Measurements from ENCODE around the gene TUB.

The TUB gene

DNA sequence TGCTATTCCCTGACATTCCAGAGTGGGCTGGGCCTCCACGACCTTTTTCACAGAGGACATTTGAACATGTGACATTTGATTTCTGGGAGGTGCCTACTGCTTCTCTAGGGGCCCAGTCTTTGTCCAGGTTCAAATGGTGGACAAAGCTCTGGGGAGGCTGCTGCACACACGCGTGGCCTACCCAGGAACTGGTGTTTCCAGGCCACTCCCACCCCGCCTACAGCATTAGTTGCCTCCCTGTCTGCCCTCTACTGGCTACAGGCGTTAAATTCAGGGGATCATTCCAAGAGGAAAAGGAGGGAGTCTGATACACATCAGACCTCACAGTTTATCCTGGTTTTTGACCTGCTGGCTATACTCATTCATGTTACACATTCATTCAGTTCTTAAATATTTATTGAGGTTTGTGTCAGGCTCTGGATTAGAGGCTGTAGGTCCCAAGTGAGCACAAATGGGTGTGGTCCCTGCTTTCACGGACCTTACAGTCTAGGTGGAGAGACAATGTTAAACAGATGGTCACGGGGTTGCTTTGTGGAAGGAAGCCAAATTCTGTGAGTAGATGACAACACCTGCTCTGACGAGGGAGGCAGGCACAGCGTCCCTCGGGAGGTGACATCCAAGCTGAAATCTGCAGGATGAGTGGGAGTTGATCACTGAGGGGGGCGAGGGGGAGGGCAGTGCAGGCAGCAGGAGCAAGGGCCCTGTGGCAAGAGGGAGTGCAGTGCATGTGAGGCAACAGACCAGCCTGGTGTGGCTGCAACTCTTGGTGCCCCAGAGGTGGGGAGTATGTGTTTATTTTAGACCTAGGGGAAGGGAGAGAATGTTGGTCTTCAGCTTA, 11.8 kb downstream of the TUB start:
- peak; percentile 48 to 70 for DNase-seq

DNA sequence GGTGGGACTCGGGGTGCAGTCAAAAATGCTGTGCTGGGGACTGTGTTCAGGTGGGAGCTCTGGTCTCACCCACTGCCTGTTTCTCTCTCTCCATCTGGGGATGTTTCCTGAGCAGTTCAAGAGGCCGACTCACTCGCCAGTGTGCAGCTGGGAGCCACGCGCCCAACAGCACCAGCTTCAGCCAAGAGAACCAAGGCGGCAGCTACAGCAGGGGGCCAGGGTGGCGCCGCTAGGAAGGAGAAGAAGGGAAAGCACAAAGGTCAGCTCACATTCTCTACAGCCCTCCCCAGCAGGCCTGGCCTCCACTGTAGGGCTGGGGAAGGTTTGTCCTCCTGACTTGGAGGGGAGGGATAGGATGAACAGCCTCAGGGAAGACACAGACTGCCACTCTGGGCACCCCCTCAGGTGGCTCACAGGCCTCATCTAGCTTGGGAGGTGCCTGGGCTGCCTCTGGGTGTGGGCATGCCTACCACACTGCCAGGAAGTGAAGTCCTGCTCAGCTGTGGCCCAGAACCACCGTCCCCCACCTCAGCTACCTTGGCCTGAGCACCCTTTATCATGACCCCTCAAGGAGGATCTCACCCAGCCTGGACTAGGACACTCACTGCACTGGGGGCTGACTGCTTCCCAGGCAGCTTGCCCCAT, 13.0 kb downstream of the TUB start:
- DNase-seq, result no peak

DNA sequence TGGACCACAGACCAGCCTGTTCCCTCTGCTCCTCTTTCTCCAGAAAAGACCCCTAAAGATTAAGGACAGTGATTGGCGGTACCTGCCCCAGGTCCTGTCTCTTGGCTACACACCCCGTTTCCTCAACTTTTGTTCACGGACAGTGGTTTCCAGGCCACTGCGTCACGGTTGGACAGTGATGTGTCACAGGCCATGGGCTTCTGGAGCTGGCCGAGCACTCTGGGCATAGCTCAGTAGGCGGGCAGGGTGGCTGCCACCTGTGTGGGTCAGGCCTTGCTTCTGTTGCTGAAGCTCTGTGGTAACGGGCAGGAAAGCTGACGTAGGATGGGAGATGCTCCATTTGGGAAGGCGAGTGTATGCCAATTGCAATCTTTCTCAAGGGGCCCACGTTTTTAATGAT, 13.6 kb downstream of the TUB start:
- DNase-seq, result no peak

DNA sequence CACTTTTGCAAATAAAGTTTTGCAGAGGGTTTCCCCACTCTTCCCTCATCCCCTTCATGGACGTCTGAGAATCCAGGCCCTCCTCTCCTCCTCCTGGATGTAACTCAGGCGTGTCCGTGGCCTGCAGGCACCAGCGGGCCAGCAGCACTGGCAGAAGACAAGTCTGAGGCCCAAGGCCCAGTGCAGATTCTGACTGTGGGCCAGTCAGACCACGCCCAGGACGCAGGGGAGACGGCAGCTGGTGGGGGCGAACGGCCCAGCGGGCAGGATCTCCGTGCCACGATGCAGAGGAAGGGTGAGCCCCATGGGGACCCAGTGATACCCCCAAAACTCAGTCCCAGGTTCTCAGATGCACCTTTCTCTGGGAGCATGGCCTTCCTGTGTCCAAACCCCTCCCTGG, 14.4 kb downstream of the TUB start:
- DNase-seq, result no peak

DNA sequence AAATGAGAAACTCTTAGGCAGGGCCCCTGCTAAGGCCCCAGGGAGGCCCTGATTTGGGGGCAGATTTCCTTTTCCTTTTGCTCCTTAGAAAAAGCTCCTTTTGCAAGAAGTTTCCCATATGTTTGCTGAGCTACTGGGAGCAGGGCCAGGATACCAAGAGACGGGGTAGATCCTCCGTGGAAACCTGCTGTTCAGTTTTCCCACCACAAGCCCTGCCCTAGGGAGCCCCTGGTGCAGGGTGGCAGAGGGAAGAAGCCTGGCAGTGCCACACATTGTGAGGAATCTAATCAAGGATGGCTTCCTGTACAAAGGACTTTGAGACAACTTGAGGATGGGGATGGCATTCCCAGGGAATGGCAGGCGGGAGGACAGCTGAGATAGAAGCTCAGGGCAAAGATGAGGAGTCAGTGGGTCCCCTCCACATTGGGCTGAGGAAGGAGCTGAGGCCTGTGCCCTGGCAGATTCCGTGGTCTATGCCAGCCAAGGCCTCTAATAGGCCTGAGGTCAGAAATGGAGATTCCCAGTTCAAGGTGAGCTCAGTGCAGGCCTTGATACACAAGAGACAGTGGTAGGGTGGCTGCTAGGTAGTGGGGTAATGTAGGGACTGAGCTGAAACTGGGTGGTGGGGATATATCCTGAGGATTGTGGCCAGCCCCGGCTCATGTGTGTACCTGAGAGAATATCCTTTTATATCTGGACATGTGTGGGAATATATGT, 15.0 kb downstream of the TUB start:
- DNase-seq, result no peak

DNA sequence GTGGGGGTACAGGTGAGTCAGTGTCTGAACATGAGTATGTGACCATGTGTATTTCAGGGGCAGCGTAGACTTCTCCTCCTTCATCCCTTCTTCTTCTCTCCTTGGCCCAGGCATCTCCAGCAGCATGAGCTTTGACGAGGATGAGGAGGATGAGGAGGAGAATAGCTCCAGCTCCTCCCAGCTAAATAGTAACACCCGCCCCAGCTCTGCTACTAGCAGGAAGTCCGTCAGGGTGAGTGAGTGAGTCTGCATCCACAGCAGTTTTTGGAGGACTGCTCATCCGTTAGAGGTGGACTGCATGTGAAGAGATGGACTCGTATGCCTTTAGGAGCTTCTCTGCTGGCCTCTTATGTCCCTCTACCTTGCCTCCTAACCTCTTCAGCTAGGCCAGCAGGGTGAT, 15.6 kb downstream of the TUB start:
- DNase-seq, result no peak

DNA sequence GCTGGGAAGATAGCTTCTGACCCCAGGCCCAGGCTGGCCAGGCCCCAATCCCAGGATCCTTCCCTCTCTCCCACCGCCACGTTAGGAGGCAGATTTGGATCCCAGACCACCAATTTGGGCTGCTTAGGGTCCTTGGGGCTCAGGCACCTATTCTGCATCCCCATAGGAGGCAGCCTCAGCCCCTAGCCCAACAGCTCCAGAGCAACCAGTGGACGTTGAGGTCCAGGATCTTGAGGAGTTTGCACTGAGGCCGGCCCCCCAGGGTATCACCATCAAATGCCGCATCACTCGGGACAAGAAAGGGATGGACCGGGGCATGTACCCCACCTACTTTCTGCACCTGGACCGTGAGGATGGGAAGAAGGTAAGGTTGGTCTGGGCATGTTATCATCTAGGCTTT, 16.1 kb downstream of the TUB start:
- DNase-seq, result no peak

DNA sequence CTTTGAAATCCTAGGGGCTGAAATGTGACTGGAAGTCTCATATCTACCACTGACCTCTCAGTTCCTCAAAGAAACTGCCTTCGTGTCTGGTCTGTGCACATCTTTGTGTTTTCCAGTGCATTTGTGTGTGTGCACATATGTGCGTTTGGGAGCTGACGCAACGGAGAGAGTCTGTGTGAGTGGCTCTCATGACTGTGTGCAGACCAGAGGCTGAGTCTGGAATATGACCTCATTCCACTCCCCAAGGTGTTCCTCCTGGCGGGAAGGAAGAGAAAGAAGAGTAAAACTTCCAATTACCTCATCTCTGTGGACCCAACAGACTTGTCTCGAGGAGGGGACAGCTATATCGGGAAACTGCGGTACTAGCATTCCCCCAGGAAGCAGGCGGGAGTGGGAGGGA, 16.5 kb downstream of the TUB start:
- no peak for DNase-seq

DNA sequence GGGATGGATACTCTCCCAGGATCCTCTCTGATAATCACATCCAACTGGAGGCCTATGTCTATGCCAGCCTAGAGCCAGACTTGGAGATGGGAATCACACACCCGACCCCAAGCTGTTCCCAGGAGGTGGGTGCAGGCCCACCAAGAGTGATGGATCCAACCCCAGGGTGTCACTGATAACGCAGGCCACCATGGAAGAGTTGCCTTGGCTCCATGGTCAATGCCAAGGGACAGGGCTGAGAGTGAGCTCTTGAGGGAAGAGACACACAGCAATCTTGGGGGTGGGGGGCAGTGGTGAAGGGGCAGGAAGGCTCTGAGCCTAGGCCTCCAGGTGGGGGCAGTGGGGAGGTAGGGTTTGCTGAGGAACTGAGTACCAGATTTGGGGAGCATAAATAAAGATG, 16.9 kb downstream of the TUB start:
- DNase-seq, result no peak

DNA sequence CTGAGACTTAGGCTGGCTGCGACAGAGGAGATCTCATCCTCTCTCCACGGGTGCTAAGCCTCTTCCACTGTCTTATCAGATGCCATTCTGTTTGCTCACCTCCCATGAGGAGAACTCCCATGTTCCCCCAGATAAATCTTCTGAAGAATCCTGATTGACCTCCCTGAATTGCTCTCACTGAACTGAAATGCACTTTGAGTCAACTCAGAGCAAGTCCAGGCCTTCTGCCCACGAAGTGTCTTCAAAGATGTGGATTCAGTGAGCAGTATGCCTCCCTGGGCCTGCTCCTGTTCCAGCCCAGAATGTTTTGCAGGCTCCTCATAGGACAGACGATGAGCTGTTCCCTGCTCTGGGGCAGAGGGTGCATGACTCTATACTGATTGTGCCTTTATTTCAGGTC, 17.4 kb downstream of the TUB start:
- DNase-seq, result no peak

DNA sequence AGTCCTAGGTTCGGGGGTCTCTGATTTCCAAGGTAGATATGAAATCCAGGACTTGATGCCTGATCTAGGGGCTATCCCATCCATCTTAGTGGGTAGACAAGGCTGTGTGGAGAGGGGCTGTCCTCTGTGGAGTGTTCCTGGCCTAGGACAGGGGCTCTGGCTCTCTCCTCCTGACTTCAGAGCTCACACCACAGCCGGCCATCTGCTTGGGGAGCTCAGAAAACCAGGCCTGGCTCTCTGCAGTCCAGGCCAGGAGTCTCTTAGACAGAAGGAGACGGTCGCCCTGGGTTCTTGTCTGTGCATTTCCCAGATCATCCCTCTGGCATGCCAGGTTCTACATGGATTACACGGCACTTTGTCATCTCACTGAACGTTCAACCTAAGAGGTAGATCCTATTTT, 17.9 kb downstream of the TUB start:
- no peak for DNase-seq

DNA sequence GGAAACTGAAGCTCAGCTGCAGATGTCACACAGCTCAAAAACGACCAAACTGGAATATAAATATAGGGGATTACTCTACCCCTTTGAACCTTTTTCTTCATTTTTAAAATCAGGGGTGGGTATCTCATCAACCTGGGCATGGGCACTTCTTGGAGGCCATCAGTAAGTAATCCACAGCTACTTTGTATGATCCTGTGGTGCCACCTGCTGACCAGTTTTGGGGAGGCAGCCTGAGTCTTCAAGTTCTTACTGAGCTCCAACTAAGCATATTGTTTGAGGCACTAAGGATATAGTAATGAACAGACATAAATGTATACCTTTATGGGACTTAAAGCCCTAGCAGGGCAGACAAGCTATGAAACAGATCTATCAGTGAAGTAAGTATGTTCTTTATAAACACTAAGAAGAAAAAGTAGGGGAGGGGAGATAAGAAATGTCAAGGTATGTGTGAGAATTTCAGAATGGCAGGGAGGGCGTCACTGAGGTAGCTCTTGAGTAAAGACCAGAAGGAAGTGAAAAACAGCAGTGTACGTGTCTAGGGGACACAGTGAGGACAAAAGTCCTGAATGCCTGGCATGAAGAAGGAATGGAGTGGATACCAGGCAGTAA, 18.4 kb downstream of the TUB start:
- DNase-seq, result peak; percentile 18 to 93

DNA sequence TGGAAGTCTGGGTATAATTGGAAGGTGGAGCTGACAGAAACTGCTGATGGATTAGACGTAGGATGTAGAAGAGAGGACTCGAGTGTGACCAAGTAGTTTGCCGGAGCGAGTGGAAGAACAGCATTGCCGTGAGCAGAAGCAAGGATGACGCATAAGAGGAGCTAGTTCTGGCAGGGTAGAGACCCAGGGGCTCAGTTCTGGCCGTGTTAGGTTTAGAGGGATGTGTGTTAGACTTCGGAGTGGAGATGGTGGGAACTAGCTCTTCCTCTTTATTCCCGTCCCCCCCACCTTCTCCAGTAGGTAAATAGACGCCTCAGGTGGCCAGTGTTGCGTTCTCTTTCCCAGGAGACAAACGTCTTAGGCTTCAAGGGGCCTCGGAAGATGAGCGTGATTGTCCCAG, 19.1 kb downstream of the TUB start:
- DNase-seq, result no peak

DNA sequence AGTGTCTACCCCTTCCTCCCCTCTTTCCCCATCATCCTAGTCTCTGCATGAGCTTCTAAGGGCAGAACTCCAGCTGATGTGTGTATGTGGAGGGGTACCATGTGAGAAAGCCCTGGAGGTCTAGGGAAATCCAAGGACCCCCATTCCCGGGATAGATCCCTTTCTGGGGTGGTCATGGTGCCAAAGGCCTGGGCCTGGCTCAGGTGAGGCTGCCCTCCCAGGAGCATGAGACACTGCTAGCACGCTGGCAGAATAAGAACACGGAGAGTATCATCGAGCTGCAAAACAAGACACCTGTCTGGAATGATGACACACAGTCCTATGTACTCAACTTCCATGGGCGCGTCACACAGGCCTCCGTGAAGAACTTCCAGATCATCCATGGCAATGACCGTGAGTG, 19.6 kb downstream of the TUB start:
- no peak for DNase-seq

DNA sequence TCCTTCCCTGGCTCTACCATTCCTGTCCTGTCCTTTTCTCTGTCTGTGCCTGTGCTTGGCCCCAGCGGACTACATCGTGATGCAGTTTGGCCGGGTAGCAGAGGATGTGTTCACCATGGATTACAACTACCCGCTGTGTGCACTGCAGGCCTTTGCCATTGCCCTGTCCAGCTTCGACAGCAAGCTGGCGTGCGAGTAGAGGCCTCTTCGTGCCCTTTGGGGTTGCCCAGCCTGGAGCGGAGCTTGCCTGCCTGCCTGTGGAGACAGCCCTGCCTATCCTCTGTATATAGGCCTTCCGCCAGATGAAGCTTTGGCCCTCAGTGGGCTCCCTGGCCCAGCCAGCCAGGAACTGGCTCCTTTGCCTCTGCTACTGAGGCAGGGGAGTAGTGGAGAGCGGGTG, 20.4 kb downstream of the TUB start:
- no peak for DNase-seq

DNA sequence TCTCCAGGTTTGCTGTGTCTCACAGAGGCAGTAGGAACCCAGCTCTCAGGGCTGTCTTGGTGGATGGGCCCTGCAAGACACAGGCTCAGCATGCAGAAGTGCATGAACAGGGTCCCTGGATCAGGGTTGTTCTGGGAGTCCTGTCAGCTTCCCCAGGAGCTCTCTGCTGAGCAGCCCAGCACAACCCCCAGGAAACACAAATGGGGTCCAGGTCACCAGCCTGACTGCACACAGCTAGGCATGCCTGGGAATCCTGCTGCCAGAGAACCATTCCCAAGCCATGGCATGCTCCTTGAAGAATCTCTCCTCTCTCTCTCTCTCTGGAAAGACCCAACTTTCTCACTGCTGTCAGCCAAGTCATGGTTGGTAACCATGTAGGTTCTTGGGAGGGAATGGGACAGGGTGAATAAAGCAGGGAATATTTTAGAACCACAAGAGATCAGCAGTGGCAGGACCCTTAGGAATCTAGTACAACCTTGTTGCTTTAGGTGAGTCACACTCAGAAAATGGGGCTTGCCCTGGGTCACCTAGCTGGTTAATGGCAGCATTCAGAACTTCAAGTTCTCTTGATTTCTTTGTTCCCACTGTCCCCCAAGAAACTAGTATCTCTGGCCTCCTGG, 21.4 kb downstream of the TUB start:
- DNase-seq, result no peak

DNA sequence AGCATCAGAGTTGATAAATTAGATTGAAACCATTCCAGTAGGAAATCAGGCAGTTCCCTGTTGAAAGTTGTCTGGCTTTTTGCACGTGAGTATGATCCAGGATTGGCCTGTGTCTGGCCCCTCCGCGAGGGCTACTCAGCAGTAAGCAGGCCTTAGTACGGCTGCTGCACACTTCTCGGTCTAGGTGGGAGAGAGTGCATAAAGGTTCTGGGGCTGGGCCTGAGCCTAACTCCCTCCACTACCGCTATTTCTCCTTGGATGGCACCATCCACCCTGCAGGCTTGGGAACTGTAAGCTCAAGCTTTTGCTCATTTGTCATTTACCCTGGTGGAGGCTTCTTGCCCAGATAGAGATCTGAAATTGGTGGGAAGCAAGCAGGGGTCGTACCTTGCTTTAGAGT, 22.0 kb downstream of the TUB start:
- DNase-seq, result no peak

DNA sequence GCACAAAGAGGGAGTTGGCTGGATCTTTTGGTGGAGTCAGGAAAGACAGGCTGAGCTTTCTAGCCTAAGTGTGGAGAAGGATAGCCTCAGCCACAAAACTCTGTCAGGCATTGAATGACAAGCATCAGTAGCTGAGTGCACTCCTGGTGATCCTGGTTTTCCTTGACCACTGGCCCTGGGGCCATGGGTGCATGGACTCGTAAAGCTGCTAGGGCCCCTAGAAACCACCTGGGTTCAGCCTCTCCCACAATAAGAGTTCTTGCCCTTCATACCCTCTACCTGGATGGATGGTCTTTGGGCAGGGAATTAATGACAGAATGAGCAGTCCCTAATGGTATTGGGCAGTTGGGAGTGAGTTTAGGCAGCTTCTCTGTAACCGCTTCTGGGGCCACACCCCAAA, 22.9 kb downstream of the TUB start:
- no peak for DNase-seq

DNA sequence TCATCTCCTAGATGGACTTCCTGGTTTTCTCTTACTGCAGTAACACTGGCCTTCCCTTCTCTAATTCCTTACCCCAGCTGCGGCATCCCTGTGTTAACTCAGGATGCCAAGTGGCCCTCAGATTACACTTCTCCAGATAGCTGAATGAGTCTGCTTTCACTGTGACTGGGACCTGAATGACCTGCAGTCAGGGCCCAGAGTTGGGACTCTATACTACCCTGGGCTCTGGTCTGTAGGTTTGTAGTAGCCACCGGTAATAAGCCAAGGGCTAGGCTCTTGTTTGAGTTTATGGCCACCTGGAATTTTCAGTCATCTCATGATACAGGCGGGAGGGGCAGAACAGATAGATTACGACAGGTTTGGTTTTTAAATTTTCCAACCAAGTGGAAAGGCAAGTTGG, 24.1 kb downstream of the TUB start:
- DNase-seq, result no peak

DNA sequence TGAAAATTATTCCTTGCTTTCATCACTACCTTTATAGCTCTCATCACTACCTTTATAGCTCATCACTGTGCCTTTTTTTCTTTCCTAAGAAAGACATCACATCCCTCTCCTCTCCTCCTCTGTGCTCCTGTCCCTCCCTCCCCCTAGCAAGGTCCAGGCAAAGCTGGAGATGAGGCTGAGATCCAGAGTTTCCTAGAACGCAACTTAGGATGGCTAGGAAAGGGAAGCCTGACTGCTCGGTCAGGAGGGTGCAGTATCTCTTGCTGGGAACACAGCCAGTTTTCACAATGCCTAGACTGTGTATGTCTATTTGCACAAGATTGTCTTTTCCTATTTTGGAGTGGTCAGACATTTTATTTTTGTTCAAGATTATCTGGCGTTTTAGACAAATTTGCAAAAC, 24.7 kb downstream of the TUB start:
- DNase-seq, result no peak

DNA sequence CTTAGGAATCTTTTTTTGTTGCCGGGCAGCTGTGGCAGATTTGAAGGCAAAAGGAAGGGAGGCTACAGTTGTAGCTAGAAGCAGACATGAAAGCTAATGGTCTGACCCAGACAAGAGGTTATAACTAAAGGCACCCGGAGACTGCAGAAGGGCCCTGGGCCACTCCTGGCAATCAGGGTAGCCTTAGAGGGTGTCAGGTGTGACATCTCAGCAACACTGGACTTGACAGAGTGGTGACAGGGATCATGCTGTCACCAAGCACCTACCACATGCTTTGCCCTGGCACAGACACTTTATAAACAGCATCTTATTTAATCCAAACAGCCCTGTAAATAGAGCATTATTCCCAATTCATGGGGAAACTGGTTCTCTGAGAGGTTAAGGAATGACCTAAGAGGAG, 25.7 kb downstream of the TUB start:
- DNase-seq, result no peak

DNA sequence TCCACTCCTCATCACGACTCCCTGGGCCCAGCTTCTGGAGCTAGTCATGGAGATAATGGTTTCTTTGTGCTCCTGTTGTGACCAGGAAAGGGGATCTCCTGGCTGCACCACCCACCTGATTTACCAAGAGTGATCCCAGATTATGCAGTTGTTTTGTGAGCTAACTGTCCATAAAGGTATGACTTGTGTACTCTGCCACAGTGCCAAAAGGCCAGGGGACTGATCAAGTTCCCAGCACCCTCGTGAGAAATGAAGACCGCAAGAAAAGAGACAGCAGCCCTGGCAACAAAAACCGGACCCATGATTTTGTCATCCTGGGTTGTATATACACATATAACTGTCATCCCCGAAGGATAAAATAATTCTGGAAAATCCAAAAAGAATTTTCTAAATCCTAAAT, 26.6 kb downstream of the TUB start:
- no peak for DNase-seq

DNA sequence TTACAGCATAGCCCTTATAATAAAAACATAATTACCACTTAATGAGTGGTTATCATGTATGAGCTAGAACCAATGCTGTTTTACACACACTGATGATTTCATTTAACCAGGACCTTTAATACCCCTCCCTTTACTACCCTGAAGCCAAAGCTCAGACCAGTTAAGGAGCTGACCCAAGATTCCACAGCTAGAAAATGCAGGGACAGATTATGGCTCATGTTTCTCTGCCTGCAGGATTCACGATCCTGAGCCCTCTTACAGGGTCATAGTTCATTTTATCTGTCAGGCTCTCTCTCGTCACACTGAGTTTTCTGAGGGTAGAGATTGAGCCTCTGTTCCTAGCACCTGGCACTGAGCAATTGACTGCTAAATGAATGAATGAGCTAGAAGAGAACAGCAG, 27.4 kb downstream of the TUB start:
- no peak for DNase-seq
